GM18861 (cell line): ENCODE results near the gene B4GALT1.
"Not testable (repeated sequence)": the region's sequence is repeated elsewhere in the genome, so short reads cannot be mapped to it uniquely, and the experiment has no call there.

Experiments
- ATAC-seq: cut with Tn5 transposase; IDR thresholded peaks from one replicate; pipeline ENCODE4 v1.9.1; 2021; ENCODE audit not compliant: unreplicated experiment

Gene B4GALT1

GRCh38 chr9:33163433-33164137 lies 3.6 kb downstream of the B4GALT1 start:
- ATAC-seq: no peak

DNA sequence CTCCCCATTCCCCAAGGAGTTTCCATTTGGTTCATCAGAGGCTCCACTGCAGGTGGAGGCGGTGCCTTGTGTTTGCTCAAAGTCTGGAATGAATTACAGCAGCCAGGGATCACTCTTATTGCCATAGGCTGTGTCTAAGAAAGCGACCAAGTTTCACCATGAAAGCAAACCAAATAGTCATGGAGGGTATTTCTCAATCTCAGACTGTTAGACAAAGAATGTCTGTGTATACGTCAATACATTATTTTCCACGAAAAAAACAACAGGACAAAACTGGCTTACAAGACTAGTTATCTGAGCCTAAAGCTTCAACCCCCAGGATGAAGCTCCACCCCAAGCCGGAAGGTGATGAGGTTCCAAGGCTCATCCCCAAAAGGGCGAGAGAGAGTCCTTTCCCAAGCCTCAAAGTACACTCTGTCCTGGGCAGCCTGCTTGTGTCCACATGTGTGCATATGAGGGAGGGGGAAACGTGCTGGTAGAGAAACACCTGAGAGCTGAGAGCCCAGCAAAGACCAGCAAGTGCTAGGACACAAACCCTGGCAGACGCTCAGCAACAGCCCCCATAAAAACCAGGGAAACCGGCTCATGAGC lies 4.3 kb downstream of the B4GALT1 start:
- ATAC-seq: no peak

GRCh38 chr9:33161589-33162132 lies 5.5 kb downstream of the B4GALT1 start:
- no peak for ATAC-seq

DNA sequence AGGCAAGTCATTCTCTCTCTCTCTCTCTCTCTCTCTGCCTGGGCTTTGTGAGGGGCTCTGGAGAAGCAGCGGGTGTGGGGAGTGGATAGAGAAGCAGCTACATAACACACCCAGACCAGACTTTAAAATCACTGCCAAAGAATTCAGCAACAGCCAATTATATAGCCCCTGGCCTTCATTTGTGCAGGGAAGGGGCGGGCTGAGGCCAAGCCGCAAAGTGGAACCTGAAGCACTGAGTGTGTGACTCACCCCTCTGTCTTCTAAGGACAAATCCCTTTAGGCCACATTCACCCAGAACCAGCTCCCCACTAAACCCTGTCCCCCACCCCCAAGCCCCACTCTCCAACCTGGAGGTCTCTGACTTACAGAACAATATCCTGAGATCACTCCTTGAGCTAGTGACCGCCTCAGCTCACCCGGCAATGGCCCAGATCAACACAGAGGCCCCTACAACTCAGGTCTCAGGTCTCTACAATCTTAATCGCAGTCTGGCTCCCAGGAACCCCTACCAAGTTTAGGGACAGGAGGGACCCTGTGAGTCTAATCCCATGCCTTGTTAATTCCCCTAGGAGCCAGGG lies 6.0 kb downstream of the B4GALT1 start:
- ATAC-seq: no peak

GRCh38 chr9:33160446-33160845 lies 6.7 kb downstream of the B4GALT1 start:
- not testable (repeated sequence) for ATAC-seq

GRCh38 chr9:33159777-33160127 lies 7.4 kb downstream of the B4GALT1 start:
- peak; percentile 32 for ATAC-seq

DNA sequence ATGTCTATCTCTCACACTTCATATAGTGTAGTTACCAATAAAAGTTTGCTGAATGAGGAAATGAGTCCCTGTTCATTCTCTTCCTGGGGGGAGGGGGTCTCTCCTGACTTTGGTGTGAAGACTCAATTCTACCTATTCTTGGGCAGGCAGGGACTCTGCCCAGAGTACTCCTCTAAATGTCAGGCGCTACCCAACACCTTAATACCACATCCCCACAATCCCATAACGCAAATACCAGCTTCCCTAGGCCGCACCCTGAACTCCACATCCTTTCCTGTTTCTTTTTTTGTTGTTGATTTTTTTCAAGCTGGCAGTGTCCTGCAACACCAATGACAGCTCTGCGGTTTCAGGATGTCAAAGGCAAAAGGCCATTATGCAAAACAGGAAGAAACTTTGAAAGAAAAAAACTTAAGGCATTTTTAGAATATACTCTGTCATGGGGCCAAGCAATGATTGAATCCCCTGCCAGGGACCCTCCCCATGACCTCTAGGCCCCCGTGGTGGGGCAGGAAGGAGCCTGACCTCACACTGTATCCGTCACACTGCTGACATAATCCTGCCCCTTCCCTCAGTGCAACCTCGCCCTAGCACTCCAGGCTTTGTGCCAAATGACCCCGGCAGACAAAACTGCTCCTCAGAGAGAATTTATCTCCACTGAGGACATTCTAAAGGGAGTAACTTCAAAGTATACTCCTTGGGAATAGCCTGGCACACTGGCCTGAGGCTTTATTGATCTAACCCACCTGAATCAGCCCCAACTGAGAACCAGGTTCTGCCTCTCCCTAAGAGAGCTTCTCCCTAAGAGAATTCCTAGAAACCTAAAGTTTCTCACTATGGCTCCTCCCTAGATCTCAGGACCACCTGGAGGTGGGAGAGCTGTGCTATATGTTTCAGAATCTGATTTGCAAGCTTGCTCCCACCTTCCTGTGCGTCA lies 8.0 kb downstream of the B4GALT1 start:
- ATAC-seq: no peak

DNA sequence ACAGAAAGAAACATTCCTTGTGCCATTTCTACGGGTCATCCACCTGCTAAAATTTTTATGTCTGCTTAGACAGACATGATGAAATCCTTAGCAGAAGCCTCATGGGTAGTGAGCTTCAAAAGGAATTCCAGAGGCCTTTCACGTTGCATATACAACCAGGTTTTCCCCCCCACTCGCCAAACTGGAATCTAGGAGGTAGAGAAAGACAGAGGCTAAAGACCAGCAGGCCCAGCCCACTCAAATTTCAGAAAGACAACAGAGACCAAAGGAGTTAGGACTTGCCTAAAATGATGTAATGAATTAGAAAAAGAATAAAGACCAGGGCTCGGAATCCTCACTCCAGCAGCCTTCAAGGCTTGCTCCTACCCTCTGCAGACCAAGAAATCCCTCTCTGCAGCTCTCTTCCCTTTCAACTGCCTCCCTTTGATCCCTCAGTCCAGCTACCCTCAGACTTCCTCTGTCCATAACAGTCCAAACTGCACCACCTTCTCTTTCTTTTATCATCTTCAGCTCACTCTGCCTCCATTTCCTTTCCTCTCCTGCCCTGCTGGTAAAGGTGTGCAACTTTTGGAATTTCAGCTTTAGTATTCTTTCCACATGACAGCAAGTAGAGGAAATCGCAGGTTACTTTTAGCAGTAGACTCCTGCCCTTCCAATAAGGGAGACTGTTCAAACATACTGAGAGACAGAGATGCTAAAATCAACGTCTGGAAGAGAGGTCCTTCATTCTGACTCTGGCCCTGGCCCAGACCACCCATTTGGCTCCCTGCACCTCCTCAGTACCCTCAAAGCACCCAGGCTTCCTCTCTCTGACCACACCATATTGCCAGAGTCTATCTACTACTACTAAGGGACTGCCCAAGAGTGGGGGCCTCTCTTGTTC lies 8.9 kb downstream of the B4GALT1 start:
- ATAC-seq: no peak

DNA sequence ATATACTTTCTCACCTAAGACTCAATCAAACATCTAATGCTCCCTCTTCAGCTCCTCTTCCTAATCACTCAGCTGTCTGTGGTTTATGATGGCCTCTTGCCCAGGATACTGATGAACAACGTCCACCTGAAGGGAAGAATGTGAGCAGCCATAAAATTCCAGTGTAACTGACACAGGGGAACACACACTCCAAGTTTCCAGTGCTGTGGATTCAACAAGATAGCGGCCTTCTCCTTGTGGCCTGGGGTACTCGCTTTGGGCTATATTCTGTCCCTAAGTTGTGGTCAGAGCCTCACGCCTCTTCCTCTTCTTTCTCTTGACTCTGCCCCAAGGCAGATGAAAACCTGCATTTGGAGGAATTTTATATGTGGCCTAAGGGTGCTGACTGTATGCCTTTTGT lies 11.7 kb downstream of the B4GALT1 start:
- ATAC-seq: no peak

GRCh38 chr9:33154371-33154770 lies 12.8 kb downstream of the B4GALT1 start:
- no peak for ATAC-seq

- no peak for ATAC-seq
Observed at GRCh38 chr9:33153666-33154065, 13.5 kb downstream of the B4GALT1 start.

DNA sequence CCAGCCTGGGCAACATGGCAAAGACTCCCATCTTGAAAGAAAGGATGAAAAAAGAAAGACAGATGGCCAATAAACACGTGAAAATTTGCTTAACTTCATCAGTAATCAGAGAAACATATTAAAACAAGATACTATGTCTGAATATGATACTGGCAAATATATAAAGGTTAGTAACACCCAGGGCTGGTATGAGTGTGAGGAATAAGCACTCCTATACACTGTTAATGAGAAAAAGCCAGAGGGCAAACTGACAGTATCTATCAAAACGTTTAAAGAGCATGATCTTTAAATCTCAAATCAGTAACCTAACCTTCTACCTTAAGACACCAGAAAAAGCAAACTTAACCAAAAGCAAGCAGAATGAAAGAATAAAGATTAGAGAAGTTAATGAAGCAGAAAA lies 14.1 kb downstream of the B4GALT1 start:
- no peak for ATAC-seq

DNA sequence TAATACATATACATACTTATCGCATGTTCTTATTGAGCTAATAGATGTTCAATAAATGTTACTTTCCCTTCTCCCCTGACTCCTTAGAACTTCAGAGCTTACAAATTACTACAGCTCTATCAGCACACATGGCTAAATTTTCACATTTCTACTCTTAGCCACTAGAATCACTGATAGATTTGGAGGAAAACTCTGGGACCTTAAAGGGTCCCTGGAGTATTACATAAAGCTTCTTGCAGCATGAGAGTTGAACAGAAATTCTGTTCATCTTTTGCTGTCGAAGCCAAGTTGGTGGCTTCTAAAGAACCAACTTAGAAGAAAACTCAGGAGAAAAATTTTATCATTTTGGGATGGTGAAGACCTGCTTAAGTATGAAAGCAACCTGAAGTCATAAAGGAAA lies 15.5 kb downstream of the B4GALT1 start:
- no peak for ATAC-seq

- ATAC-seq: no peak
Observed at GRCh38 chr9:33151007-33151557, 16.1 kb downstream of the B4GALT1 start.

DNA sequence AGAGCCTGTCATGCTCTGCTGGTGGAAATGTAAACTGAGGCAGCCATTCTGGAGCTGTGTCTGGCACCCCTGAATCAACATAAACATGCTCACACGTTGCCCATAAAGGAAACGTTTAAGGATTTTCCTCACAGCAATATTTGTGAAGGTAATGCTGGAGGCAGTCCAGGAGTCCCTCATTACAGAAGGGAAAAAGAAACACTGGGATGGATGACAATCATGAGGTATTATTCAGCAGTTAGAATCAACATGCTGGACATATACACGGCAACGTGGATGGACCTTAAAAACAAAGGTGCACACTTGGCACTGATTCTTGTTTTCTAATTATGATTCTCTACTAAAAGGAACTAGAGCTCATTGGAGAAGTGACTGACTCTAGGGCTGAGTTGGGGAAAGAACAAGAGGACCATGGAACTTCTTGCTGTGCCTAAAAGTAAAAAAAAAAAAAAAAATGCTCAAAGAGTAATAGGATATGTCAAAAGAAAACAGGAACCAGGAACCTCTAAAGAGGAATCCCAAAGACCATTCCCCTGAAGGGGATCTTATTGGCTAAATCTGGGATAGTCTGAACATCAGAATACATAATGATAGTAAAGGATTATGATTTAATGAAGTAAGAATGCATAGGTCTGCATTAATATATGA lies 18.6 kb downstream of the B4GALT1 start:
- no peak for ATAC-seq

- ATAC-seq: no peak
Observed at GRCh38 chr9:33147416-33148169, 19.5 kb downstream of the B4GALT1 start.

DNA sequence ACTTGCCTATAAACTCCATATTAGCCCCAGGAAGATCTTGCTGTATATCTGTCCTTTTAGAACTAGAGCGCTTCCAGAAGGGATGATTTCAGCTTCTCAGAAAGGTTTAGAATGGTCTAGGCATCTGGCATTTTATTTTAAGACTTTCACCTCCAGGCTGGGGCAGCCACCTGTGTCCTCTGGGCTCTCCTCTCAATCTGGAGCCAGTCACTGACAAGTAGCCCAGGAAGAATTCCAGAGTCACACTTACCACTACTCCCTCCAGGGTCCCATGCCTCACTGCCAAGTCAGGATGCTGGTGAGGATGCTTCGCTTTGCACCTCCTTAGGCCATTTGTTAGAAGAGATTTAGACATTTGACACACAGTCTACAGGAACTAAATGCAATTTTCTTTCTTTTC lies 20.8 kb downstream of the B4GALT1 start:
- ATAC-seq: no peak

GRCh38 chr9:33144551-33144950 lies 22.6 kb downstream of the B4GALT1 start:
- no peak for ATAC-seq

- ATAC-seq: no peak
Observed at GRCh38 chr9:33143241-33143661, 23.9 kb downstream of the B4GALT1 start.
